ENCODE measurements around the gene OTOR. TPM values are rescaled to one million over a fixed set of nuclear protein-coding genes. Genes with fewer than 3 reads are reported as not detected.

OTOR gene, protein sequence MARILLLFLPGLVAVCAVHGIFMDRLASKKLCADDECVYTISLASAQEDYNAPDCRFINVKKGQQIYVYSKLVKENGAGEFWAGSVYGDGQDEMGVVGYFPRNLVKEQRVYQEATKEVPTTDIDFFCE
- total RNA-seq = not detected

DNA sequence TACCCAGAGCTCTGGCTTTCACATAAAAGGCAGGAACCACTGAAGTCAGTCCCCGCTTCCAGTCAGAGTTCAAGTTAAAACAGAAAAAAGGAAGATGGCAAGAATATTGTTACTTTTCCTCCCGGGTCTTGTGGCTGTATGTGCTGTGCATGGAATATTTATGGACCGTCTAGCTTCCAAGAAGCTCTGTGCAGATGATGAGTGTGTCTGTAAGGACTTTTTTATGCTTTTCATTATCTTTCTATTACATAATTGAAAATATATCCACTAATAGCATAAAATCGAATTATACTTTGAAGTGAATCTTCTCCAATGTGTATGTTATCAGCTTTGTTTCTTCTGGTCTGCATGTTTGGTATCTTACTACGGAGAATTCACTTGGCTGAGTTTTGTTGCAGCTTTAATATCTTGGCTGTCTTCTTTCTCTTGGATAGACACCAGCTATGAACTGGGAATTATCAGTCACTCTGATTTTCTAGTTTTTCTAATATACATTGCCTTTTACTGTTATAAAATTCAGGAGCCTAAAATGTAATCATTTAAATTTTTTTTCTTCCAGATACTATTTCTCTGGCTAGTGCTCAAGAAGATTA is at the start of gene OTOR:
OTOR (plus strand) TSS at position 51 of the 593 bp plus-strand sequence; CDS start at position 95, 44 bp downstream.
- H3K27ac Mint-ChIP-seq = no peak within 1 kb of the TSS
- CTCF ChIA-PET = interaction anchor here (1.2 kb wide), 1 partner anchor 12 kb away, joined by 4 read pairs; no protein-coding TSS in a partner anchor
- no peak within 1 kb of the TSS for H3K4me3 Mint-ChIP-seq
- H3K9me3 Mint-ChIP-seq (ENCODE audit: low read depth) = no peaks in the 10 kb centered on the region
- ATAC-seq = no peak
- POLR2A ChIA-PET = no interaction called here
- intact Hi-C loops (cut with DNase I, micrococcal nuclease) = no loop called here
- H3K36me3 Mint-ChIP-seq (ENCODE audit: low read depth) = no peaks in the 10 kb centered on the region
- no peak for DNase-seq
- peaks cover 5% of the 10 kb centered on the region for H3K4me1 Mint-ChIP-seq
- H3K27me3 Mint-ChIP-seq = peaks cover 4% of the 10 kb centered on the region

DNA sequence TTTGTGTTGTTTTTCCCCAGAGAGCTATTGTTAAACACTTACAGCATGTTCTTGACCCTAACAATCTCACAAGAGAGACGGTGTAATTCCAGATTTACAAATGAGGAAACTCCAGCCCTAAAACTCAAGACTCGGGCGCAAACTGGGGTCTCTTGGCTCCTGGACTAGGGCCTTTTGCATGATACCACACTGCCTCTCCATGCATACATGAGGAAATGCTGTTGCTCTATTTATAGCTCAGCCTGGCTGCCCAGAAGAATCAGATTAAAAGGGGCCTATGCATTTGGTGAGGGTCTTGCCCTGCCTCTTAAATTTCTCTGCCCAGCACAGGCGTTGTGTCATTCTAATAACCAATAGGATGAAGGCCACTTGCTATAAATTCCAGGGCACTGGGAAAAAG is 48.9 kb upstream of the OTOR start:
- Mint-ChIP-seq H3K27me3 (peaks cover 9% of the 10 kb centered on the region), H3K4me1 (no peaks in the 10 kb centered on the region), H3K4me3 (no peak overlapping the region), H3K27ac (no peak overlapping the region), H3K36me3 (ENCODE audit: low read depth) (no peaks in the 10 kb centered on the region), H3K9me3 (ENCODE audit: low read depth) (no peaks in the 10 kb centered on the region)
- ATAC-seq (no peak), DNase-seq (no peak)
- intact Hi-C loops (cut with DNase I, micrococcal nuclease) = no loop called here
- CTCF ChIA-PET = interaction anchor here (1.3 kb wide), 1 partner anchor 62 kb away, joined by 7 read pairs; no protein-coding TSS in a partner anchor
- POLR2A ChIA-PET = no interaction called here

DNA sequence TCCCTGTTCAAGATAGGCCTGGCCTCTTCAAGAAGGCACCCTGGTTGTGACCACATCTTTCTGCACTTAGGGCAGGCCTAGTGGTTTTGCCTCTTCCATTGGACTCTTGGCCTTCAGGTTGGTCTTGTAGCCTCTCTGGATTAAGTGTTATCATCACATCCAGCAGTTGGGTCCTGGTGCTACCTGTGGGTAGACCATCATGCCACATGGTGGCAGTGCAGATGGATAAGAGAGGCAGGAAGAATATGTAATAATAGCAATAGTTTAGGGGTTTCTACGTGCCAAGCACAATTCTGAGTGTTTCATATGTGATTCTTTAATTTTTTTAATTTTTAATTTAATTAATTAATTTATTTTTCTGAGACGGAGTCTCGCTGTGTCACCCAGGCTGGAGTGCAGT is 46.9 kb upstream of the OTOR start:
- Mint-ChIP-seq H3K27me3 (peaks cover 6% of the 10 kb centered on the region), H3K4me1 (no peaks in the 10 kb centered on the region), H3K4me3 (no peak overlapping the region), H3K27ac (no peak overlapping the region), H3K9me3 (ENCODE audit: low read depth) (no peaks in the 10 kb centered on the region), H3K36me3 (ENCODE audit: low read depth) (no peaks in the 10 kb centered on the region)
- ATAC-seq = no peak
- intact Hi-C loops (cut with DNase I, micrococcal nuclease) = loop anchor here (1.0 kb wide), 1 partner anchor 60 kb away; no protein-coding TSS in a partner anchor
- ChIA-PET POLR2A (no interaction called here), CTCF (interaction anchor here (1.7 kb wide), 1 partner anchor 60 kb away, joined by 4 read pairs; no protein-coding TSS in a partner anchor)
- DNase-seq = peak; percentile 48

DNA sequence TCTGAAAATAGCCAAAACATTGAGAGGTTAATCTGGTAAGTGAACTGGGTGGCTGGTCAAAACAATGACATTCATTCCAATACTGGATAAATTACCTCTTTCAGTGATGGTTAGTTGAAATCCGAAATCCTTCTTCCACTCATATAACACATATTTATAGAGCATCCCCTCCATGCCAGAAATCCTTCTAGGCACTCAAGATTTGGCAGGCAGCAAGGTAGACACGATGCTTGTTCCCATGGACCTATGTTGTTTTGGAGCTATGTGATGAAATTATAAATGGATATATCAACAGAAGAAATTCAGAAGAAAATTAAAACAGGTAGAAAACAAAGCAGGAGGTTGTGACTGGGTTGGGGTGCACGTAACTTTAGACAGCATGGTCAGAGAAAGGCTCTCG is 44.6 kb upstream of the OTOR start:
- no peaks in the 10 kb centered on the region for H3K36me3 Mint-ChIP-seq (ENCODE audit: low read depth)
- no peak for ATAC-seq

DNA sequence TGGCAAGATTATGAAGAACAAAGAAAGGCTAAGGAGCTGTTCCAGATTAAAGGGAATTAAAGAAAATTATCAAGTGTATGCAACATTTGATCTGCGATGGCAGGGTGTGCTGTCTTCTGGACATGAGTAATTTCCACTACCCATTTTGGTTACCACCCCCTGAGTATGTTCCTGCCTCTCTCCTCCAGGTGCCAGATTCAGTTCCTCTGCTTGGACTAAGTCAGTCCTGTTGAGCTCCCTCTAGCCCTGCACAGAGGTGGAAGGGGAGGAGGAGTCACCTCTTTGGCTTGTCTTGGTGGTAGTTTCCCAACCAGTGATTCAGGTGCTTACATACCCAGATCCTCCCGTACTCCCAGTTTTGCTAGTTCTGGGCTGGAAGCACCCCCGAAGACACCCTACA is 40.5 kb upstream of the OTOR start:
- no peaks in the 10 kb centered on the region for H3K9me3 Mint-ChIP-seq (ENCODE audit: low read depth)

More for the DNA sequence above, 44.6 kb upstream of the OTOR start:
- ChIA-PET CTCF (interaction anchor here (0.7 kb wide), 1 partner anchor 1359 kb away, joined by 3 read pairs; no protein-coding TSS in a partner anchor), POLR2A (no interaction called here)
- intact Hi-C loops (cut with DNase I, micrococcal nuclease) = no loop called here
- H3K4me1 Mint-ChIP-seq = peaks cover 16% of the 10 kb centered on the region
- no peaks in the 10 kb centered on the region for H3K27me3 Mint-ChIP-seq
- H3K4me3 Mint-ChIP-seq = no peak overlapping the region
- no peaks in the 10 kb centered on the region for H3K9me3 Mint-ChIP-seq (ENCODE audit: low read depth)
- H3K27ac Mint-ChIP-seq = no peak overlapping the region
- DNase-seq = no peak

DNA sequence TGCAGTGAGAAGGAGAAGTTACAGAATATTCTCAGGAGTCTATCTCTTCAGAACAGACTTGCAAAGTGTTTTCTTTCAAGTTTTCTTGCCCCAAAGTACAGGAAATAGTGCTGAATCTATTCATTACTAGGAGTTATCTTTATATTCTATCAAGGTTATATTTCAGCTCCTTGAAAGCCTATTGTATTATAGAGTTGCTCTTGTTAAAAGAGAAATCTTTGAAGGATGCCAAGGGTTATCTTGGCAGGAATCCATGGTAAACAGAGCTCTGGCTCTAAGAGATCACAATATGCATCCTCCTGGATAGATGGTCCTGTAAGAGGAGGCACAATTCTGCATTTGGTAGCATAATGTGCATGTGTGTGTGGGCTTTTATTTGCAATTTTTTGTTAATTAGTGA is 39.6 kb upstream of the OTOR start:
- Mint-ChIP-seq H3K4me3 (no peak overlapping the region), H3K27ac (no peak overlapping the region), H3K36me3 (ENCODE audit: low read depth) (no peaks in the 10 kb centered on the region), H3K9me3 (ENCODE audit: low read depth) (no peaks in the 10 kb centered on the region), H3K4me1 (peaks cover 31% of the 10 kb centered on the region), H3K27me3 (peaks cover 1% of the 10 kb centered on the region)
- intact Hi-C loops (cut with DNase I, micrococcal nuclease) = no loop called here
- CTCF ChIA-PET = interaction anchor here (0.7 to 1.1 kb wide), 2 partner anchors 9 to 14 kb away, joined by 3 read pairs; no protein-coding TSS in a partner anchor
- POLR2A ChIA-PET = no interaction called here
- DNase-seq = no peak
- peak; percentile 12 for ATAC-seq

More for the DNA sequence above, 40.5 kb upstream of the OTOR start:
- ChIA-PET CTCF (interaction anchor here (0.6 kb wide), 1 partner anchor 10 kb away, joined by 3 read pairs; no protein-coding TSS in a partner anchor), POLR2A (no interaction called here)
- ATAC-seq (peak; percentile 83), DNase-seq (peak; percentile 14)
- Mint-ChIP-seq H3K36me3 (ENCODE audit: low read depth) (no peaks in the 10 kb centered on the region), H3K4me1 (peaks cover 31% of the 10 kb centered on the region), H3K4me3 (no peak overlapping the region), H3K27me3 (no peaks in the 10 kb centered on the region), H3K27ac (no peak overlapping the region)
- intact Hi-C loops (cut with DNase I, micrococcal nuclease) = no loop called here

DNA sequence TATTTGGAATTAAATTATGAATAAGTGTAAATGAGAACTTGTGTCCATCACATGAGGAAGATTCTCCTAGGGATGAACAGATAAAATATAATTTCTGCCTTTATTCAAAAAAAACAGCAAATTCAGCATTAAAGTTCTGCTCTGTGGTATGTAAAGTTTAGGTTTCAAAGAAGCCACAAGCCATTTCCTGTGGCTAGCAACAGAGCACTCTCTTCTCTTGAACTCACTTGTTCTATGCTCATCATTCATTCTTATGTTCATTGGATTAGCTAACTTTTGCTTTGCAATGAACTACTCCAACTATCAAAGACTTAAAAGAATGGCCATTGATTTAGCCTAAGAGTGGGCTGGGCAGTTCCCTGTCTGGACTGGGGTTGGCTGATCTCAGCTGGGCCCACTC is 39.1 kb upstream of the OTOR start:
- POLR2A ChIA-PET = no interaction called here
- no peak overlapping the region for H3K27ac Mint-ChIP-seq
- intact Hi-C loops (cut with DNase I, micrococcal nuclease) = no loop called here
- peaks cover 4% of the 10 kb centered on the region for H3K27me3 Mint-ChIP-seq
- H3K4me3 Mint-ChIP-seq = no peak overlapping the region
- CTCF ChIA-PET = interaction anchor here (0.7 to 1.1 kb wide), 3 partner anchors 9 to 134 kb away, joined by 3 read pairs; no protein-coding TSS in a partner anchor
- no peaks in the 10 kb centered on the region for H3K36me3 Mint-ChIP-seq (ENCODE audit: low read depth)
- peak; percentile 76 for ATAC-seq
- DNase-seq = peak; percentile 27
- H3K9me3 Mint-ChIP-seq (ENCODE audit: low read depth) = no peaks in the 10 kb centered on the region
- H3K4me1 Mint-ChIP-seq = peaks cover 31% of the 10 kb centered on the region

DNA sequence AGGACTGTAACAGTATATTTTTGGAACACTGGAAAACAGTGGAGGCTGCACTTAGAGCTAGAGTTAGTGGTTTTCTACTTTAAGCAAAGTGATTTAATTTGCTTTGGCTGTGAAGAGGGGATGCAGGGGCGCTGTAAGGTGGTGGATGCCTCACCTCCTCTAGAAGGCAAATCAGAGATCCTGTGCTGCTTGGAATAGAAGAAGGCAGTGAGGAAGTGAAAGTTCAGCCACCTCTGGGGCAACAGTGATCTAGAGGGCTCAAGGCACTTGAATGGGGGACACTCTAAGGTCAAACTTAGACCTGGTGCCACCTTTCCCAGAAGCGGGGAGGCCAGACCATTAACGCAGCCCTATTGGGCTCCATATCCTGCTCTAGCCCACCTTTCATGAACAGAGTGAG is 37.4 kb upstream of the OTOR start:
- Mint-ChIP-seq H3K9me3 (ENCODE audit: low read depth) (no peaks in the 10 kb centered on the region), H3K4me1 (peaks cover 31% of the 10 kb centered on the region), H3K36me3 (ENCODE audit: low read depth) (no peaks in the 10 kb centered on the region), H3K27ac (no peak overlapping the region), H3K4me3 (no peak overlapping the region), H3K27me3 (peaks cover 6% of the 10 kb centered on the region)
- intact Hi-C loops (cut with DNase I, micrococcal nuclease) = no loop called here
- no peak for DNase-seq
- POLR2A ChIA-PET = no interaction called here
- no peak for ATAC-seq
- CTCF ChIA-PET = no interaction called here

DNA sequence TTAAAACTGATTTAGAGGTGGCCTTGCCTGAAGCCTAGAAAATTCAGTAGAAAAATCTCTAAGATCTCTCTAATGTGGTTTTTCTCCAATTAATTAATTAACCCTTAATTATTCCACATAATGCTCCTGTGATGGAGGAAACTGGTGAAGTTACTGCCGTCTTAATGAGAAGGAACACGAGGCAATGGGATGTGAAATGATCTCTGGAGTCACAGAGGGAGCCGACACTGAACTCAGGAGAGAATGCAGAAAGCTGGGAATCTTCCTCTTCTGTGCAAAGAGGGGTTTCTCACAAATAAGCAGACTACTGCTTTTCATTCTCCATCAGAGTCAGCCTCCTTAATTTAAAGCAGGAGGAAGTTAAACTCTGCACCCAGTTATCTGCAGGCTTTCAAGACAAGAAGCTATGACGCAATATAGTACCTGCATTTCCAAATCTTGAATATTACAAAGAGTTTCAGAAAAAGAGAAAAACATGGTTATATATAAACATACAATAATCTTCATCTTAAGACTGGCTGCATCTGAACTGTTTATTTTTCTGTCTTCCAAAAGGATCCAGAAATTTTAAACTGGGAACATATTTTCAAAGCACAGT is 36.4 kb upstream of the OTOR start:
- no peaks in the 10 kb centered on the region for H3K36me3 Mint-ChIP-seq (ENCODE audit: low read depth)
- H3K4me3 Mint-ChIP-seq = no peak overlapping the region
- DNase-seq = no peak
- peaks cover 11% of the 10 kb centered on the region for H3K27me3 Mint-ChIP-seq
- CTCF ChIA-PET = no interaction called here
- ATAC-seq = no peak
- POLR2A ChIA-PET = no interaction called here
- no peak overlapping the region for H3K27ac Mint-ChIP-seq
- H3K4me1 Mint-ChIP-seq = peaks cover 27% of the 10 kb centered on the region
- H3K9me3 Mint-ChIP-seq (ENCODE audit: low read depth) = no peaks in the 10 kb centered on the region
- intact Hi-C loops (cut with DNase I, micrococcal nuclease) = no loop called here

DNA sequence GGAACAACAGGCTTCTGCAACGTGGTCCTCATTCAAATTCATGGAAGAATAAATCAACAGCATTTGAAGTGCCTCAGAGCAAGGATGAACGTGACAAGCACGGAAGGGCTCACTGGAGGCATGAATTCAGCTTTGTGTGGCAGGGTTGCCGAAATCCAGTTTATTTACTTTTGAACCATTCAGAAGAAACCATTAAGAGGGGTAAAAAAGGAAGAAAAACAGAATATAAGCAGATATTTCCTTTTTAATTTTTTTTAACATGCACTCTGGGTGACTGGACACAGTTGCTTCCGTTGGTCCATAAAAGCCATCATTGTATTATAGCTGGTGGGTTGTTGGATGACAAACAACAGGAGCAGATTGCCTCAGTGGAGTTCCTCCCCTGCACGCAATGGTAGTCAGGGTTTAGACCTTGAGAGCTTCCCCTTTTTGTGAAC is 35.6 kb upstream of the OTOR start:
- POLR2A ChIA-PET = no interaction called here
- H3K27ac Mint-ChIP-seq = no peak overlapping the region

DNA sequence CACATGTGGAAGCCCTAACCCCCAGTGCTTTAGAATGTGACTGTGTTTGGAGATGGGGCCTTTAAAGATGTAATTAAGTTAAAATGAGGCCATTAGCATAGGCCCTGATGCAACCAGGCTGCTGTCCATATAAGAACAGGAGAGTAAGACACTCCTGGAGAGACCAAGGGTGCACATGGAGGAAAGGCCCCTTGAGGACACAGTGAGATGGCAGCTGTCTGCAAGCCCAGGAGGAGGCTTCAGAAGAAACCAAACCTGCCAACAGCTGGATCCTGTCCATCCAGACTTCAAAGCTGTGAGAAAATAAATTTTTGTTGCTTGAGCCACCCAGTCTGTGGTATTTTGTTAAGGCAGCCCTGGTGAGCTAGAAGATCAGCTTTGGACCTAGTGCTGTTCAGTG is 35.1 kb upstream of the OTOR start:
- intact Hi-C loops (cut with DNase I, micrococcal nuclease) = no loop called here
- CTCF ChIA-PET = interaction anchor here (1.0 kb wide), 1 partner anchor 16 kb away, joined by 4 read pairs; no protein-coding TSS in a partner anchor
- peaks cover 11% of the 10 kb centered on the region for H3K27me3 Mint-ChIP-seq
- DNase-seq = no peak
- ATAC-seq = no peak
- H3K36me3 Mint-ChIP-seq (ENCODE audit: low read depth) = no peaks in the 10 kb centered on the region
- H3K4me3 Mint-ChIP-seq = no peak overlapping the region
- POLR2A ChIA-PET = no interaction called here
- H3K4me1 Mint-ChIP-seq = peaks cover 20% of the 10 kb centered on the region
- no peak overlapping the region for H3K27ac Mint-ChIP-seq
- H3K9me3 Mint-ChIP-seq (ENCODE audit: low read depth) = no peaks in the 10 kb centered on the region

More for the DNA sequence above, 35.6 kb upstream of the OTOR start:
- peaks cover 25% of the 10 kb centered on the region for H3K4me1 Mint-ChIP-seq
- intact Hi-C loops (cut with DNase I, micrococcal nuclease) = no loop called here
- DNase-seq (no peak), ATAC-seq (no peak)
- H3K27me3 Mint-ChIP-seq = peaks cover 11% of the 10 kb centered on the region
- H3K4me3 Mint-ChIP-seq = no peak overlapping the region
- CTCF ChIA-PET = interaction anchor here (1.0 kb wide), 1 partner anchor 16 kb away, joined by 4 read pairs; no protein-coding TSS in a partner anchor
- no peaks in the 10 kb centered on the region for H3K9me3 Mint-ChIP-seq (ENCODE audit: low read depth)
- H3K36me3 Mint-ChIP-seq (ENCODE audit: low read depth) = no peaks in the 10 kb centered on the region

DNA sequence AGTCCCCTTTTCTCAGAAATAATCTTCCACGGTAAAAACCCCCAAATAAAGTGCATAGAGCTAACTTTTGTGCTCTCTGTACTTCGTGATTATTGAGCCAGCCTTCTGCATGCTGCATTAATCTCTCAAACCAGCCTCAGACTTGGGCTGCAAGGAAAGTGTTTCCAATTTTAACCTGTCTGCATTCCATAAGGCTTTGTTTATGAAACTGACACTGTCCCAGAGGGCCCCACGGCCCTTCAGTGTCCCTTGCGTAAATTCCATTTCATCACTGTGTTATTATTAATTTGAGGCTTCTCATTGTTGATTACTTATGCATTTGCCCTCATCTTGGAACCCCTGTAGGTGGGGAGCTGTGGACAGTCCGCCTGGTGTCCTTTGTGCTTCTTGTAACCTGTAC is 33.9 kb upstream of the OTOR start:
- no peak overlapping the region for H3K27ac Mint-ChIP-seq
- intact Hi-C loops (cut with DNase I, micrococcal nuclease) = no loop called here
- peaks cover 16% of the 10 kb centered on the region for H3K27me3 Mint-ChIP-seq
- no peaks in the 10 kb centered on the region for H3K9me3 Mint-ChIP-seq (ENCODE audit: low read depth)
- no peak for ATAC-seq
- POLR2A ChIA-PET = no interaction called here
- no peak for DNase-seq
- H3K4me1 Mint-ChIP-seq = peaks cover 8% of the 10 kb centered on the region
- no peaks in the 10 kb centered on the region for H3K36me3 Mint-ChIP-seq (ENCODE audit: low read depth)
- CTCF ChIA-PET = interaction anchor here (1.1 kb wide), 1 partner anchor 47 kb away, joined by 5 read pairs; no protein-coding TSS in a partner anchor
- no peak overlapping the region for H3K4me3 Mint-ChIP-seq
